ENCODE data around the gene BICC1. TPM values are rescaled to one million over a fixed set of nuclear protein-coding genes. Genes with fewer than 3 reads are reported as not detected.

BICC1 gene
- total and polyA plus RNA-seq, 2 of the 13 experiments (the other 11 are each of a cell fraction or from before 2014, with no cell fraction given) = 0.18 to 1.5 TPM

- POLR2A ChIA-PET = no interaction called here
- BruUV-seq (replicated peaks) = no TSS peak
- Histone ChIP-seq H3K27ac (ENCODE audit: extremely low read length, insufficient read depth, low read length) (no peak overlapping the region), H3K27me3 (ENCODE audit: control insufficient read depth in 1 of 2, insufficient read depth in 2 of 2, low read length in 2 of 2) (no peaks in the 10 kb centered on the region), H3K79me2 (ENCODE audit: insufficient read depth, low read length) (peaks cover 4% of the 10 kb centered on the region), H3K9ac (ENCODE audit: insufficient read depth, low read depth, low read length) (no peak overlapping the region), H3K4me1 (ENCODE audit: insufficient read depth, low read length) (peaks cover 7% of the 10 kb centered on the region; the same call in 1 of the 2 replicates), H4K20me1 (ENCODE audit: insufficient read depth, low read length) (no peaks in the 10 kb centered on the region), H3K36me3 (replicated peaks in 1 of 2; ENCODE audit: control insufficient read depth in 1 of 2, insufficient read depth in 2 of 2, low read length in 2 of 2) (no peaks in the 10 kb centered on the region; a peak in 1 of 5 replicates), H2AFZ (ENCODE audit: low read length) (no peak overlapping the region), H3K4me2 (ENCODE audit: low read depth, low read length) (no peak overlapping the region), H3K9me3 (ENCODE audit: low read length) (peaks cover under 1% of the 10 kb centered on the region; the same call in 1 of the 2 replicates), H3K4me3 (replicated peaks in 1 of 3; ENCODE audit: insufficient read depth in 1 of 3, low read depth in 2 of 3, low read length in 3 of 3) (no peak overlapping the region)
- no peak for ATAC-seq
- no peak for DNase-seq (ENCODE audit: low spot score)
- FAIRE-seq = no peak
- intact Hi-C loops (cut with micrococcal nuclease; ENCODE audit: unreplicated experiment) = no loop called here
- in situ Hi-C loops (cut with HindIII; ENCODE audit: extremely low pct_ligation_motif_present, low pct_unique_long_range_greater_than_20kb) = no loop called here
- TF ChIP-seq RBAK (CRISPR knock-in tag; IDR thresholded peaks at IDR 0.05) (no peak), FOSL1 (CRISPR knock-in tag; IDR thresholded peaks at IDR 0.05; ENCODE audit: borderline replicate concordance) (no peak), SP140L (CRISPR knock-in tag; IDR thresholded peaks at IDR 0.05; ENCODE audit: borderline replicate concordance) (no peak), WIZ (CRISPR knock-in tag; IDR thresholded peaks at IDR 0.05) (no peak), DNMT3B (CRISPR knock-in tag; conservative IDR thresholded peaks at IDR 0.05) (no peak), MBNL3 (CRISPR knock-in tag; conservative IDR thresholded peaks at IDR 0.05) (no peak), RXRB (CRISPR knock-in tag; IDR thresholded peaks at IDR 0.05; ENCODE audit: borderline replicate concordance) (no peak), ZFP36 (IDR thresholded peaks at IDR 0.05; ENCODE audit: borderline replicate concordance, low read depth, low read length, partially characterized antibody) (no peak), ZNF3 (CRISPR knock-in tag; IDR thresholded peaks at IDR 0.05) (no peak), CEBPG (CRISPR knock-in tag; IDR thresholded peaks at IDR 0.05) (no peak), ZNF496 (CRISPR knock-in tag; IDR thresholded peaks at IDR 0.05; ENCODE audit: insufficient replicate concordance) (no peak), MYC (CRISPR knock-in tag; IDR thresholded peaks at IDR 0.05; ENCODE audit: borderline replicate concordance) (no peak), MBD4 (IDR thresholded peaks at IDR 0.05; ENCODE audit: borderline replicate concordance, low read length) (no peak), RFX1 (IDR thresholded peaks at IDR 0.05) (no peak), HOXA9 (CRISPR knock-in tag; IDR thresholded peaks at IDR 0.05; ENCODE audit: borderline replicate concordance) (no peak), SAP130 (CRISPR knock-in tag; IDR thresholded peaks at IDR 0.05; ENCODE audit: low read depth) (no peak)
- TF ChIP-seq, protein P1, sequence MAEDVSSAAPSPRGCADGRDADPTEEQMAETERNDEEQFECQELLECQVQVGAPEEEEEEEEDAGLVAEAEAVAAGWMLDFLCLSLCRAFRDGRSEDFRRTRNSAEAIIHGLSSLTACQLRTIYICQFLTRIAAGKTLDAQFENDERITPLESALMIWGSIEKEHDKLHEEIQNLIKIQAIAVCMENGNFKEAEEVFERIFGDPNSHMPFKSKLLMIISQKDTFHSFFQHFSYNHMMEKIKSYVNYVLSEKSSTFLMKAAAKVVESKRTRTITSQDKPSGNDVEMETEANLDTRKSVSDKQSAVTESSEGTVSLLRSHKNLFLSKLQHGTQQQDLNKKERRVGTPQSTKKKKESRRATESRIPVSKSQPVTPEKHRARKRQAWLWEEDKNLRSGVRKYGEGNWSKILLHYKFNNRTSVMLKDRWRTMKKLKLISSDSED (CRISPR knock-in tag; IDR thresholded peaks at IDR 0.05) = no peak
- CTCF ChIA-PET (ENCODE audit: low intra/inter-chr PET ratio, low total read pairs) = no interaction called here
These were observed 64.7 kb downstream of the BICC1 start for GRCh38 chr10:58577437-58577777.
